ENCODE data around the gene KRT78. TPM values are rescaled to one million over a fixed set of nuclear protein-coding genes. Genes with fewer than 3 reads are reported as not detected.

The KRT78 gene
- total RNA-seq, 1 experiment from 2014 or later: not detected

DNA sequence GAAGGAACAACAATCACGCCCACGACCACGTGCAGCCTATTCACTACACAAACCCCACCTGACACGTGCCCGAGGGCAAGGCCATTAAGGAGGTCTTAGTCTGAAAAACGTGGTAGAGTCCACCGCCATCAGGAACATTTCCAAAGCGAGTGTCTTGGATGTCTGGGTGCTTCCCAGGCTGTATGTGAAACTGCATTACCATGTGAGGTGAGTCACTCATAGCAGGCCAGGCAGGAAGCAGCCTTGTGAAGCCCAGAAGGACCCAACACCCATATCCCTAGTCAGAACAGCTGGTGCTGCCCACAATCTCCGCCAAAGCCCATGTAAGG, 11.4 kb downstream of the KRT78 start:
- no peaks in the 10 kb centered on the region for H3K36me3 Mint-ChIP-seq
- ChIA-PET CTCF (interaction anchor here (0.9 to 1.3 kb wide), 2 partner anchors 33 to 43 kb away, joined by 4 to 5 read pairs; no protein-coding TSS in a partner anchor), POLR2A (no interaction called here)
- no peaks in the 10 kb centered on the region for H3K9me3 Mint-ChIP-seq
- H3K27me3 Mint-ChIP-seq (ENCODE audit: low read depth): peaks cover 5% of the 10 kb centered on the region; the same call in 1 of the 2 replicates
- no peak overlapping the region for H3K27ac Mint-ChIP-seq
- H3K4me1 Mint-ChIP-seq: no peaks in the 10 kb centered on the region
- no peak overlapping the region for H3K4me3 Mint-ChIP-seq
- ATAC-seq: no peak
- TF ChIP-seq ZNF396 (CRISPR knock-in tag; IDR thresholded peaks at IDR 0.05; ENCODE audit: borderline replicate concordance): no peak
- no peak for TF ChIP-seq FOXJ3 (CRISPR knock-in tag; IDR thresholded peaks at IDR 0.05; ENCODE audit: borderline replicate concordance)
- TF ChIP-seq, protein P1, sequence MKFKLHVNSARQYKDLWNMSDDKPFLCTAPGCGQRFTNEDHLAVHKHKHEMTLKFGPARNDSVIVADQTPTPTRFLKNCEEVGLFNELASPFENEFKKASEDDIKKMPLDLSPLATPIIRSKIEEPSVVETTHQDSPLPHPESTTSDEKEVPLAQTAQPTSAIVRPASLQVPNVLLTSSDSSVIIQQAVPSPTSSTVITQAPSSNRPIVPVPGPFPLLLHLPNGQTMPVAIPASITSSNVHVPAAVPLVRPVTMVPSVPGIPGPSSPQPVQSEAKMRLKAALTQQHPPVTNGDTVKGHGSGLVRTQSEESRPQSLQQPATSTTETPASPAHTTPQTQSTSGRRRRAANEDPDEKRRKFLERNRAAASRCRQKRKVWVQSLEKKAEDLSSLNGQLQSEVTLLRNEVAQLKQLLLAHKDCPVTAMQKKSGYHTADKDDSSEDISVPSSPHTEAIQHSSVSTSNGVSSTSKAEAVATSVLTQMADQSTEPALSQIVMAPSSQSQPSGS (CRISPR knock-in tag; IDR thresholded peaks at IDR 0.05; ENCODE audit: borderline replicate concordance, low read depth): no peak
- no peak for DNase-seq (ENCODE audit: low spot score)

DNA sequence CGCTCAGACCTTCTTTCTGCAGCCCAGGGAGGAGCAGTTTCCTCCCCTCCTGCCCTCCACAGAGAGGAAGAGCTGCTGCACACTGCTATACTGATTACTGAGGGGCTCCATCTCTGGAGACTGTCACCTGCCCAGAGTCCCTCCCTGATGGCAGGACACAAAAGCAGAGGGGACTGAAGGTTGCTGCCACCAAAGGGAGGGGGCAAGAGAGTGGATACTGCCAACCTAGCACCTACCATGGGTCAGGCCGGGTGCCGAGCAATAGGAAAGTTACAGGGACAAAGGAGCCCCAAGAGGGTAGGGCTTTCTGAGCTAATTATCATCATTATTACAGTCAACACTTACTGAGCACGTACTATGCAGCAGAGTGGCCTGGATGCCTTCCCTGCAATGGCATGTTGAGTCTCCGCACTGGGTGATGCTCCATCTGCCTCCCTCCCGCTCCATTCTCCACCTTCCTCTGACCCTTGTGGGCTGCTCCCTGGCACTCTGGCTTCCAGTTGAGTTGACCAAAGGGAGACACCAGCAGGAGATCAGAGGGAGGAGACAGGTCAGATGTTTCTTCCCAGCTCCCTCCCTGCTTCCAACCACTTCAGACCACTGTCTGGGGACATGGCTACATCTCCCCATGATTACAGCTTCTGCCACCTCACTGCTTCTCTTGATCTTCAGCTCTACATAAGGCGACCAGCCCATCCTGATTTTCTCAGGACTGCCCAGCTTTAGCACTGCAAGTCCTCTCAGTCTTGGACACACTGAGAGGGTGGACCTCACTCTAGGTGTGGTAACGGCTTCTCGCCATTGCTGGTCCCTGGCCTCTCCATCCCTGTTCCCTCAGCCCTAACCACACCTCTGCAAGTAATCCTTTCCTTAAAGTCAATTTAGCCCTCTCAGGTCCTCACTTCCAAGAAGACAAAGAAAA, 12.0 kb downstream of the KRT78 start:
- Mint-ChIP-seq H3K4me1 (no peaks in the 10 kb centered on the region), H3K27ac (no peak overlapping the region), H3K4me3 (no peak overlapping the region), H3K27me3 (ENCODE audit: low read depth) (peaks cover 2% of the 10 kb centered on the region; the same call in 1 of the 2 replicates), H3K36me3 (no peaks in the 10 kb centered on the region), H3K9me3 (no peaks in the 10 kb centered on the region)
- no peak for ATAC-seq
- TF ChIP-seq CBFB (CRISPR knock-in tag; IDR thresholded peaks at IDR 0.05; ENCODE audit: low read depth) (no peak), MXD4 (CRISPR knock-in tag; IDR thresholded peaks at IDR 0.05; ENCODE audit: borderline replicate concordance) (no peak), IRF2 (CRISPR knock-in tag; IDR thresholded peaks at IDR 0.05; ENCODE audit: borderline replicate concordance, low read depth) (no peak), NR2C2 (CRISPR knock-in tag; IDR thresholded peaks at IDR 0.05) (no peak), SP1 (CRISPR knock-in tag; conservative IDR thresholded peaks at IDR 0.05) (no peak), FOXJ3 (CRISPR knock-in tag; IDR thresholded peaks at IDR 0.05; ENCODE audit: borderline replicate concordance) (no peak), PRRX2 (CRISPR knock-in tag; IDR thresholded peaks at IDR 0.05) (no peak), CREM (CRISPR knock-in tag; IDR thresholded peaks at IDR 0.05) (no peak), MYBL2 (CRISPR knock-in tag; IDR thresholded peaks at IDR 0.05) (no peak)
- TF ChIP-seq, protein P2, sequence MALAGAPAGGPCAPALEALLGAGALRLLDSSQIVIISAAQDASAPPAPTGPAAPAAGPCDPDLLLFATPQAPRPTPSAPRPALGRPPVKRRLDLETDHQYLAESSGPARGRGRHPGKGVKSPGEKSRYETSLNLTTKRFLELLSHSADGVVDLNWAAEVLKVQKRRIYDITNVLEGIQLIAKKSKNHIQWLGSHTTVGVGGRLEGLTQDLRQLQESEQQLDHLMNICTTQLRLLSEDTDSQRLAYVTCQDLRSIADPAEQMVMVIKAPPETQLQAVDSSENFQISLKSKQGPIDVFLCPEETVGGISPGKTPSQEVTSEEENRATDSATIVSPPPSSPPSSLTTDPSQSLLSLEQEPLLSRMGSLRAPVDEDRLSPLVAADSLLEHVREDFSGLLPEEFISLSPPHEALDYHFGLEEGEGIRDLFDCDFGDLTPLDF (CRISPR knock-in tag; IDR thresholded peaks at IDR 0.05): no peak
- TF ChIP-seq, protein P3, sequence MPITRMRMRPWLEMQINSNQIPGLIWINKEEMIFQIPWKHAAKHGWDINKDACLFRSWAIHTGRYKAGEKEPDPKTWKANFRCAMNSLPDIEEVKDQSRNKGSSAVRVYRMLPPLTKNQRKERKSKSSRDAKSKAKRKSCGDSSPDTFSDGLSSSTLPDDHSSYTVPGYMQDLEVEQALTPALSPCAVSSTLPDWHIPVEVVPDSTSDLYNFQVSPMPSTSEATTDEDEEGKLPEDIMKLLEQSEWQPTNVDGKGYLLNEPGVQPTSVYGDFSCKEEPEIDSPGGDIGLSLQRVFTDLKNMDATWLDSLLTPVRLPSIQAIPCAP (CRISPR knock-in tag; IDR thresholded peaks at IDR 0.05): no peak
- TF ChIP-seq, protein P4, sequence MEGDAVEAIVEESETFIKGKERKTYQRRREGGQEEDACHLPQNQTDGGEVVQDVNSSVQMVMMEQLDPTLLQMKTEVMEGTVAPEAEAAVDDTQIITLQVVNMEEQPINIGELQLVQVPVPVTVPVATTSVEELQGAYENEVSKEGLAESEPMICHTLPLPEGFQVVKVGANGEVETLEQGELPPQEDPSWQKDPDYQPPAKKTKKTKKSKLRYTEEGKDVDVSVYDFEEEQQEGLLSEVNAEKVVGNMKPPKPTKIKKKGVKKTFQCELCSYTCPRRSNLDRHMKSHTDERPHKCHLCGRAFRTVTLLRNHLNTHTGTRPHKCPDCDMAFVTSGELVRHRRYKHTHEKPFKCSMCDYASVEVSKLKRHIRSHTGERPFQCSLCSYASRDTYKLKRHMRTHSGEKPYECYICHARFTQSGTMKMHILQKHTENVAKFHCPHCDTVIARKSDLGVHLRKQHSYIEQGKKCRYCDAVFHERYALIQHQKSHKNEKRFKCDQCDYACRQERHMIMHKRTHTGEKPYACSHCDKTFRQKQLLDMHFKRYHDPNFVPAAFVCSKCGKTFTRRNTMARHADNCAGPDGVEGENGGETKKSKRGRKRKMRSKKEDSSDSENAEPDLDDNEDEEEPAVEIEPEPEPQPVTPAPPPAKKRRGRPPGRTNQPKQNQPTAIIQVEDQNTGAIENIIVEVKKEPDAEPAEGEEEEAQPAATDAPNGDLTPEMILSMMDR (IDR thresholded peaks at IDR 0.05): no peak
- CTCF ChIA-PET: interaction anchor here (1.1 kb wide), 1 partner anchor 29 kb away, joined by 3 read pairs; no protein-coding TSS in a partner anchor
- DNase-seq (ENCODE audit: low spot score): no peak
- POLR2A ChIA-PET: no interaction called here

DNA sequence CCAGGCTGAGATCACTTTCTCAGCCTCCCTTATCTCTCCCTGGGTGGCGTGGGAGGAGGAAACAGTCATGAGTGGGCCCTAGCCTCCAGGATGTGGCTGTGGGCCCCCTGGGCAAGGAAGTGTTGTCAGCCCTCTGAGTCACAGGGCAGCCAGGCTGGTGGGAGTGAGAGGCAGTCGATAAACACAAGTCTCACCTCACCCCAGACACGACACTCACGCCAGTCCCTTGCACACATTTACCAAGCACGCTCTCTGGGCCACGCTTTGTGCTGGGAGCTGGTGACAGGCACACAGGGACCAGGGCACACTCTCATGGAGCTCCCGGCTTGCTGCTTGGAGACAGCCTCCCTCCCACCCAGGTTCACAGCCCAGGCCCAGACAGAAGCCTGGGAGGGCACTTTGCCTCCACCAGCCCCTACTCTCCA, 12.7 kb downstream of the KRT78 start:
- Mint-ChIP-seq H3K36me3 (no peaks in the 10 kb centered on the region), H3K27ac (no peak overlapping the region), H3K4me1 (no peaks in the 10 kb centered on the region), H3K9me3 (no peaks in the 10 kb centered on the region), H3K4me3 (no peak overlapping the region), H3K27me3 (ENCODE audit: low read depth) (peaks cover 2% of the 10 kb centered on the region; the same call in 1 of the 2 replicates)
- CTCF ChIA-PET: interaction anchor here (1.1 kb wide), 1 partner anchor 30 kb away, joined by 3 read pairs; no protein-coding TSS in a partner anchor
- POLR2A ChIA-PET: no interaction called here
- ATAC-seq: no peak
- DNase-seq (ENCODE audit: low spot score): no peak
- TF ChIP-seq ZNF512 (CRISPR knock-in tag; IDR thresholded peaks at IDR 0.05; ENCODE audit: borderline replicate concordance): no peak
- TF ChIP-seq IRF2 (CRISPR knock-in tag; IDR thresholded peaks at IDR 0.05; ENCODE audit: borderline replicate concordance, low read depth): no peak
- TF ChIP-seq, protein P4 (IDR thresholded peaks at IDR 0.05): no peak
- no peak for TF ChIP-seq NFE2L1 (CRISPR knock-in tag; IDR thresholded peaks at IDR 0.05)
- TF ChIP-seq ZNF232 (CRISPR knock-in tag; IDR thresholded peaks at IDR 0.05): no peak
- no peak for TF ChIP-seq SMAD4 (CRISPR knock-in tag; IDR thresholded peaks at IDR 0.05)
- TF ChIP-seq, protein P5, sequence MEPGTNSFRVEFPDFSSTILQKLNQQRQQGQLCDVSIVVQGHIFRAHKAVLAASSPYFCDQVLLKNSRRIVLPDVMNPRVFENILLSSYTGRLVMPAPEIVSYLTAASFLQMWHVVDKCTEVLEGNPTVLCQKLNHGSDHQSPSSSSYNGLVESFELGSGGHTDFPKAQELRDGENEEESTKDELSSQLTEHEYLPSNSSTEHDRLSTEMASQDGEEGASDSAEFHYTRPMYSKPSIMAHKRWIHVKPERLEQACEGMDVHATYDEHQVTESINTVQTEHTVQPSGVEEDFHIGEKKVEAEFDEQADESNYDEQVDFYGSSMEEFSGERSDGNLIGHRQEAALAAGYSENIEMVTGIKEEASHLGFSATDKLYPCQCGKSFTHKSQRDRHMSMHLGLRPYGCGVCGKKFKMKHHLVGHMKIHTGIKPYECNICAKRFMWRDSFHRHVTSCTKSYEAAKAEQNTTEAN (CRISPR knock-in tag; IDR thresholded peaks at IDR 0.05): no peak
- TF ChIP-seq, protein P6, sequence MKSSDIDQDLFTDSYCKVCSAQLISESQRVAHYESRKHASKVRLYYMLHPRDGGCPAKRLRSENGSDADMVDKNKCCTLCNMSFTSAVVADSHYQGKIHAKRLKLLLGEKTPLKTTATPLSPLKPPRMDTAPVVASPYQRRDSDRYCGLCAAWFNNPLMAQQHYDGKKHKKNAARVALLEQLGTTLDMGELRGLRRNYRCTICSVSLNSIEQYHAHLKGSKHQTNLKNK (CRISPR knock-in tag; IDR thresholded peaks at IDR 0.05): no peak

All from WTC11 (cell line).